DND-41 (cell line): ENCODE results near the gene B4GALT1.
A peak's percentile ranks its signal among the peaks of the same experiment; 100 is the strongest.

Experiments used
- ATAC-seq: fragments of 200-7000 bp; cut with Tn5 transposase; 3 replicates; pipeline ENCODE4 v1.9.1; 2021; ENCODE audit warnings: low read depth; ENCODE audit not compliant: insufficient read depth
- DNase-seq: peaks from one replicate; pipeline ENCODE4 v3.0.0-alpha.2; 2020
- H2AFZ ChIP-seq: 2 replicates; pipeline ENCODE4 v1.6.0; 2012; ENCODE audit warnings: low read depth, low read length
- H3K27ac ChIP-seq: 2 replicates; pipeline ENCODE4 v1.5.1; 2012; ENCODE audit warnings: low read length, inconsistent platforms
- H3K27me3 ChIP-seq: fragments of 200-600 bp; sonication (generic); 2 replicates; pipeline ENCODE4 v1.6.0; 2012; ENCODE audit warnings: low read length, mild to moderate bottlenecking, inconsistent platforms; ENCODE audit not compliant: insufficient read depth, poor library complexity
- H3K36me3 ChIP-seq: 2 replicates; pipeline ENCODE4 v1.5.1; 2012; ENCODE audit warnings: low read length, inconsistent platforms; ENCODE audit not compliant: insufficient read depth
- H3K4me1 ChIP-seq: 2 replicates; pipeline ENCODE4 v1.5.1; 2012; ENCODE audit warnings: mild to moderate bottlenecking, low read length; ENCODE audit not compliant: insufficient read depth
- H3K4me2 ChIP-seq: 2 replicates; pipeline ENCODE4 v1.6.0; 2012; ENCODE audit warnings: mild to moderate bottlenecking, moderate library complexity, low read length, inconsistent platforms; ENCODE audit not compliant: insufficient read depth
- H3K4me3 ChIP-seq, 2 experiments: fragments of 200-600 bp in 1 of 2; shearing (Covaris generic) in 1 of 2; 2 replicates each; pipeline ENCODE4 v1.5.1; 2012 to 2016; ENCODE audit warnings: inconsistent platforms in 2 of 2, low read length in 2 of 2, mild to moderate bottlenecking in 2 of 2, low read depth in 1 of 2, moderate library complexity in 1 of 2
- H3K79me2 ChIP-seq: 2 replicates; pipeline ENCODE4 v1.6.0; 2012; ENCODE audit warnings: low read length, inconsistent platforms; ENCODE audit not compliant: insufficient read depth
- H3K9ac ChIP-seq: 2 replicates; pipeline ENCODE4 v1.6.0; 2012; ENCODE audit warnings: low read depth, mild to moderate bottlenecking, inconsistent platforms, low read length, moderate library complexity
- H3K9me3 ChIP-seq: 2 replicates; pipeline ENCODE4 v1.5.1; 2012; ENCODE audit warnings: low read length, moderate library complexity, mild to moderate bottlenecking, inconsistent platforms; ENCODE audit not compliant: insufficient read depth, severe bottlenecking
- H4K20me1 ChIP-seq: 2 replicates; pipeline ENCODE4 v1.6.0; 2012; ENCODE audit warnings: low read length; ENCODE audit not compliant: insufficient read depth
- CTCF ChIP-seq: IDR thresholded peaks from 2 replicates; pipeline ENCODE4 v1.5.1; 2012; ENCODE audit warnings: borderline replicate concordance, low read length, moderate library complexity, mild to moderate bottlenecking; ENCODE audit not compliant: poor library complexity, severe bottlenecking; ENCODE audit errors: extremely low read depth
- EZH2 ChIP-seq: IDR thresholded peaks from 3 replicates; pipeline ENCODE4 v1.6.1; 2012; ENCODE audit warnings: borderline replicate concordance, low read depth, mild to moderate bottlenecking, moderate library complexity, low read length, inconsistent platforms; ENCODE audit not compliant: severe bottlenecking

Gene B4GALT1

GRCh38 chr9:33170464-33171415, 3.6 kb upstream of the B4GALT1 start:
- no peaks in the 10 kb centered on the region for H4K20me1 ChIP-seq
- H3K4me2 ChIP-seq: no peak overlapping the region
- H3K27ac ChIP-seq: no peak overlapping the region
- DNase-seq (no peak), ATAC-seq (no peak)
- H3K79me2 ChIP-seq: peaks cover 12% of the 10 kb centered on the region
- no peaks in the 10 kb centered on the region for H3K27me3 ChIP-seq
- no peaks in the 10 kb centered on the region; the same call in 1 of the 2 replicates for H3K36me3 ChIP-seq
- TF ChIP-seq CTCF (peak; percentile 49), EZH2 (no peak)
- no peaks in the 10 kb centered on the region for H3K9me3 ChIP-seq
- H2AFZ ChIP-seq: no peak overlapping the region
- peaks cover 19% of the 10 kb centered on the region for H3K4me1 ChIP-seq
- H3K9ac ChIP-seq: no peak overlapping the region
- H3K4me3 ChIP-seq: no peak overlapping the region

- Histone ChIP-seq H3K79me2 (peaks cover 27% of the 10 kb centered on the region), H2AFZ (no peak overlapping the region), H4K20me1 (0 out of 2 replicates have a peak, but pooled peaks cover 3% of the 10 kb centered on the region), H3K9me3 (no peaks in the 10 kb centered on the region), H3K36me3 (no peaks in the 10 kb centered on the region; the same call in 1 of the 2 replicates), H3K4me1 (peaks cover 35% of the 10 kb centered on the region), H3K27ac (no peak overlapping the region), H3K4me2 (no peak overlapping the region), H3K27me3 (no peaks in the 10 kb centered on the region), H3K9ac (no peak overlapping the region), H3K4me3 (no peak overlapping the region)
- DNase-seq: no peak
- TF ChIP-seq CTCF (no peak), EZH2 (no peak)
- no peak for ATAC-seq
Observed at GRCh38 chr9:33168941-33169544, 1.9 kb upstream of the B4GALT1 start.

GRCh38 chr9:33167972-33168461, 881 bp upstream of the B4GALT1 start:
- Histone ChIP-seq H3K4me3 (peak overlapping the region; percentile 7 to 57; a peak in 3 of 4 replicates), H2AFZ (peak overlapping the region; percentile 85), H3K4me2 (peak overlapping the region; percentile 76), H3K9me3 (no peaks in the 10 kb centered on the region), H3K36me3 (no peaks in the 10 kb centered on the region; the same call in 1 of the 2 replicates), H3K9ac (peak overlapping the region; percentile 70), H3K27me3 (no peaks in the 10 kb centered on the region), H3K27ac (peak overlapping the region; percentile 70), H4K20me1 (peaks cover 10% of the 10 kb centered on the region; the same call in 1 of the 2 replicates), H3K79me2 (peaks cover 37% of the 10 kb centered on the region), H3K4me1 (peaks cover 43% of the 10 kb centered on the region)
- DNase-seq: no peak
- peak; percentile 1; the same call in 2 of the 3 replicates for ATAC-seq
- no peak for TF ChIP-seq EZH2
- no peak for TF ChIP-seq CTCF
